A673 (cell line): ENCODE results near the gene CFAP221.

Source experiments
- EZH2 ChIP-seq: fragments of 200-600 bp; sonication (generic); IDR thresholded peaks from 2 replicates; pipeline ENCODE4 v1.6.1; 2017; ENCODE audit warnings: borderline replicate concordance, low read depth, mild to moderate bottlenecking, mixed read lengths, antibody characterized with exemption, low read length; ENCODE audit not compliant: poor library complexity, severe bottlenecking
- TF ChIP-seq, protein P1 (sequence below): fragments of 300-800, 200-600 bp; sonication (generic); conservative IDR thresholded peaks from 2 replicates; pipeline ENCODE4 v1.5.1; 2017; ENCODE audit warnings: low read depth, mild to moderate bottlenecking, antibody characterized with exemption, low read length, moderate library complexity, mixed read lengths

DNA sequence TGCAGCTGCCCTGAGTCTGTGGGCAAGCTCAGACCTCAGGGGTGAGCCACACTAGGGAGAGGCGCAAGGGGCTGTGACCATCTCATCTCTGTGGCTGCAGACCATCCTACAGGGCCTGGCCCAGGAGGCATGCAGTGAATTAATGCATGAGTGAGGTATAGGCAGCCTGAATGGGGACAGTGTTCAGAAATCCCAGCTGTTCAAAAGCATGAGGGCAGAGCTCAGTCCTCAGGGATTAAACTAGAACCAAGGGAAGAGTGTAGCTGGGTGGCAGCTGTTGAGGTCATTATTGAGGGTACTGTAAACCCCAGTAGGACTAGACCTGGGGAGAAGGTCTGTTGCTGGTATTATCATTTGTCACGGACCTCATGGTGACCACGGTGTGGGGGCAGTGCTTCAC is 151.8 kb downstream of the CFAP221 start:
- TF ChIP-seq, protein P1, sequence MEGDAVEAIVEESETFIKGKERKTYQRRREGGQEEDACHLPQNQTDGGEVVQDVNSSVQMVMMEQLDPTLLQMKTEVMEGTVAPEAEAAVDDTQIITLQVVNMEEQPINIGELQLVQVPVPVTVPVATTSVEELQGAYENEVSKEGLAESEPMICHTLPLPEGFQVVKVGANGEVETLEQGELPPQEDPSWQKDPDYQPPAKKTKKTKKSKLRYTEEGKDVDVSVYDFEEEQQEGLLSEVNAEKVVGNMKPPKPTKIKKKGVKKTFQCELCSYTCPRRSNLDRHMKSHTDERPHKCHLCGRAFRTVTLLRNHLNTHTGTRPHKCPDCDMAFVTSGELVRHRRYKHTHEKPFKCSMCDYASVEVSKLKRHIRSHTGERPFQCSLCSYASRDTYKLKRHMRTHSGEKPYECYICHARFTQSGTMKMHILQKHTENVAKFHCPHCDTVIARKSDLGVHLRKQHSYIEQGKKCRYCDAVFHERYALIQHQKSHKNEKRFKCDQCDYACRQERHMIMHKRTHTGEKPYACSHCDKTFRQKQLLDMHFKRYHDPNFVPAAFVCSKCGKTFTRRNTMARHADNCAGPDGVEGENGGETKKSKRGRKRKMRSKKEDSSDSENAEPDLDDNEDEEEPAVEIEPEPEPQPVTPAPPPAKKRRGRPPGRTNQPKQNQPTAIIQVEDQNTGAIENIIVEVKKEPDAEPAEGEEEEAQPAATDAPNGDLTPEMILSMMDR = no peak
- TF ChIP-seq EZH2 = no peak
